Activated T-helper 17 cell treated with anti-CD3 and anti-CD28 coated beads, Interleukin-2, amount 50 U/mL, for 72 hours (primary cell): ENCODE results near the gene RSAD1. TPM values are rescaled to one million over a fixed set of nuclear protein-coding genes. Genes with fewer than 3 reads are reported as not detected.
A peak's percentile ranks its signal among the peaks of the same experiment; 100 is the strongest.

ENCODE experiments used
- ATAC-seq: fragments of 150-1000 bp; cut with Tn5 transposase; replicated peaks from 2 replicates; pipeline ENCODE4 v1.10.0; 2021; ENCODE audit warnings: mild to moderate bottlenecking, moderate library complexity
- H3K27ac Mint-ChIP-seq: one replicate; pipeline ENCODE4 v1.8.0; 2022; ENCODE audit warnings: mixed read lengths
- H3K27me3 Mint-ChIP-seq: one replicate; pipeline ENCODE4 v1.8.0; 2022; ENCODE audit warnings: mixed read lengths
- H3K36me3 Mint-ChIP-seq: one replicate; pipeline ENCODE4 v1.8.0; 2022; ENCODE audit warnings: low read depth, mild to moderate bottlenecking, mixed read lengths
- H3K4me1 Mint-ChIP-seq: one replicate; pipeline ENCODE4 v1.8.0; 2022; ENCODE audit warnings: mixed read lengths
- H3K4me3 Mint-ChIP-seq: one replicate; pipeline ENCODE4 v1.8.0; 2022; ENCODE audit warnings: mild to moderate bottlenecking, mixed read lengths
- H3K9me3 Mint-ChIP-seq: one replicate; pipeline ENCODE4 v1.8.0; 2022; ENCODE audit warnings: mixed read lengths
- total RNA-seq, 2 donors: library from RNA; stranded (reverse); gene quantifications; one replicate each; pipeline ENCODE4 v1.2.3, GENCODE V29; 2022

RSAD1 gene
- 10 to 100 TPM; 21.3 to 29.5 TPM for total RNA-seq

DNA sequence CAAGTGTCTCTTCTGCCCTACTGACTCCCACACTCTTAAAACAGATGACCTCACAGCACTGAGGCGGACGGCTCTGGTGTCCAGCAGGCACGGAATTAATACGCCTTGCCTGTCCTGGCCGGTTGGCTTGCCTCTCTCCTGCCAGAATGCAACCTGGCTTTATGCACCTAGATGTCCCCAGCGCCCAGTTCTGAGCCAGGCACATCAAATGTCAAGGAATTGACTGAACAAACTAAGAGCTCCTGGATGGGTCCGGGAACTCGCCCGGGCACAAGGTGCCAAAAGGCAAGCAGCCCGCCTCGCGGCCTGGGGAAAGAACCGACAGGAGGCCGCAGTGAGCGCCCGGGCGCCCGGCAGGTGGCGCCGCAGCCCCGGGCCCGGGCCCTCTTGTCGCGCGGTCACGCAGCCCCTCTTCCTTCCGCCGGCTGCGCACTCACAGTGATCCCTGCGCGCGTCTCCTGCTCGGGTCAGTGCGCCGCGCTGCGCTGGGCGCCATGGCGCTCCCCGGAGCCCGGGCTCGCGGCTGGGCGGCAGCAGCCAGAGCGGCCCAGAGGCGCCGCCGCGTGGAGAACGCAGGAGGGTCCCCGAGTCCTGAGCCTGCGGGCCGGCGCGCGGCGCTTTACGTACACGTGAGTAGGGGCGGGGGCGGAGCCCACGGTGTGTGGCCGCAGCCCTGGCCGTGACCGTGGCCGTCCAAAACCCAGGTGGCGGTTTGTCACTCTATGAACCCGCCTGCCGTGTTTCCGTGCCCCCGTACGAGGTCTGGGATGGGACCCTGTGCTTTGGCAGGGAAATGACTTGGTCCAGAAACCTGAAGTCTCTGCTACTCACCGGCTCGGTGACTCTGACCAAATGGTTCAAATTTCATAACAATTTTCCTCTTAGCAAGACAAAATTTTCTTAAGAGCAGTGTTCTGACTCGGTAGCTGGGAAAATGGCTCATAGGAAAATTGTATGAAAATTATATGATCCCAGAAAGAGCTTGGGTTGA, at the start of gene RSAD1:
Gene RSAD1 (plus strand): TSS at position 470 of the 991 bp plus-strand sequence. CDS start 25 bp downstream, at position 495.
- peak; percentile 91 for ATAC-seq
- Mint-ChIP-seq H3K9me3 (no peaks in the 10 kb centered on the region), H3K4me3 (peak within 1 kb of the TSS; percentile 87), H3K27ac (peak within 1 kb of the TSS; percentile 94), H3K27me3 (no peaks in the 10 kb centered on the region), H3K36me3 (peaks cover 24% of the 10 kb centered on the region), H3K4me1 (peaks cover 19% of the 10 kb centered on the region)

GRCh38 chr17:50429793-50430192, 48.9 kb upstream of the RSAD1 start:
- Mint-ChIP-seq H3K4me1 (peaks cover 8% of the 10 kb centered on the region), H3K27me3 (no peaks in the 10 kb centered on the region), H3K36me3 (no peaks in the 10 kb centered on the region), H3K9me3 (no peaks in the 10 kb centered on the region), H3K27ac (no peak overlapping the region), H3K4me3 (no peak overlapping the region)
- ATAC-seq: no peak

- Mint-ChIP-seq H3K4me3 (no peak overlapping the region), H3K27ac (no peak overlapping the region), H3K9me3 (no peaks in the 10 kb centered on the region), H3K27me3 (no peaks in the 10 kb centered on the region), H3K4me1 (peaks cover 8% of the 10 kb centered on the region), H3K36me3 (no peaks in the 10 kb centered on the region)
- ATAC-seq: no peak
Measured at GRCh38 chr17:50430821-50431618, 47.6 kb upstream of the RSAD1 start.

- peaks cover under 1% of the 10 kb centered on the region for H3K4me1 Mint-ChIP-seq
- H3K36me3 Mint-ChIP-seq: no peaks in the 10 kb centered on the region
Measured at GRCh38 chr17:50432125-50432762, 46.4 kb upstream of the RSAD1 start.

DNA sequence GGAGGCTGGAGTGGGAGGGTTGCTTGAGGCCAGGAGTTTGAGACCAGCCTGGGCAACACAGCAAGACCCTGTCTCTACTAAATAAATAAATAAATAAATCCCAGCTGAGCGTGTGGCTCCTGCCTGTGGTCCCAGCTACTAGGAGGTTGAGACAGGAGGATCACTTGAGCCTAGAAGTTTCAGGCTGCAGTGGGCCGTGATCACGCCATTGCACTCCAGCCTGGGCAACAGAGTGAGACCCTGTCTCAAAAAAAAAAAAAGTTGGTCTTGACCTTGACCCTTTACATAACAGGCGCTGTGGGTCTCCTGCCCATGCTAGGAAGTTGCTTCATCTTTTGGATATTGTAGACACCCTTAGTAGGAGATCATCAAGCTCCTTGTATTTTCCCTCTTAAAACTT, 41.3 kb upstream of the RSAD1 start:
- ATAC-seq: no peak
- Mint-ChIP-seq H3K4me3 (no peak overlapping the region), H3K27ac (no peak overlapping the region), H3K9me3 (no peaks in the 10 kb centered on the region), H3K27me3 (no peaks in the 10 kb centered on the region), H3K36me3 (no peaks in the 10 kb centered on the region), H3K4me1 (no peaks in the 10 kb centered on the region)

More at GRCh38 chr17:50432125-50432762, 46.4 kb upstream of the RSAD1 start:
- Mint-ChIP-seq H3K27me3 (no peaks in the 10 kb centered on the region), H3K27ac (no peak overlapping the region), H3K4me3 (no peak overlapping the region), H3K9me3 (no peaks in the 10 kb centered on the region)
- no peak for ATAC-seq

- no peaks in the 10 kb centered on the region for H3K27me3 Mint-ChIP-seq
- no peaks in the 10 kb centered on the region for H3K4me1 Mint-ChIP-seq
- H3K9me3 Mint-ChIP-seq: no peaks in the 10 kb centered on the region
- ATAC-seq: no peak
- H3K4me3 Mint-ChIP-seq: no peak overlapping the region
- H3K36me3 Mint-ChIP-seq: no peaks in the 10 kb centered on the region
- no peak overlapping the region for H3K27ac Mint-ChIP-seq
Measured at GRCh38 chr17:50439008-50439407, 39.7 kb upstream of the RSAD1 start.

DNA sequence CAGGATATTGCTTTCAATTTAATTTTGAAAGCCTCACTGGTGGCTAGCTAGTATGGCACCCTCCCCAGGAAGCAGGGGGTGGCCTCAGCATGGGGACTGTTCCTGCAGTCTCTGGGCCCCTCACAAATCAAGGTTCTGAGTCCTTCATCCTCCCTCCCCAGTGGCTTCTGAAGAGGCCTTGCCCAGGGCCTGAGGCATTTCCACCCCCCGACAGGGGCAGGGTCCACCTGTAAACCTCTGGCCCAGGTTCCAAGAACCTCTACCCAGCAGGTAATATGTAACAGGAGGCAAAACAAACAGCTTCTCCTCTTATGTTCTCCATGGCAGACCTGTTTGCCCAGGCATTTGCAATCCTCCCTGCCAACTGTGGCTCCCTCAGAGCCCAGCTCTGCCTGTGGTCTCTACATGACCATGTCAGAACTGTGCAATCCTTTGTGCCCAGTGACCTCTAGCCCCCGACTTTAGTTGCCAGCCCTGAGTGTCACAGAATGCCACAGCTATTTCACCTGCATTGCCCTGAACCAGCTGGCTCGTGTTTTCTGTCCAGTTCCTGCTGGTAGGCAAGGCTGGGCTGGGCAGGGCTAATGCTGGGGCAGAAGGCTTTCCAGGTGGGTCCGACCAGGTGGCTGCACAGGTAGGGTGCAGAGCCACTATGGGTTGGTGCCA, 38.4 kb upstream of the RSAD1 start:
- H3K4me3 Mint-ChIP-seq: no peak overlapping the region
- no peak for ATAC-seq
- no peak overlapping the region for H3K27ac Mint-ChIP-seq
- no peaks in the 10 kb centered on the region for H3K36me3 Mint-ChIP-seq
- H3K4me1 Mint-ChIP-seq: no peaks in the 10 kb centered on the region
- no peaks in the 10 kb centered on the region for H3K27me3 Mint-ChIP-seq
- H3K9me3 Mint-ChIP-seq: no peaks in the 10 kb centered on the region

- Mint-ChIP-seq H3K36me3 (no peaks in the 10 kb centered on the region), H3K4me1 (no peaks in the 10 kb centered on the region), H3K9me3 (no peaks in the 10 kb centered on the region), H3K27me3 (no peaks in the 10 kb centered on the region), H3K4me3 (no peak overlapping the region), H3K27ac (no peak overlapping the region)
- ATAC-seq: no peak
Measured at GRCh38 chr17:50440838-50441829, 37.5 kb upstream of the RSAD1 start.

DNA sequence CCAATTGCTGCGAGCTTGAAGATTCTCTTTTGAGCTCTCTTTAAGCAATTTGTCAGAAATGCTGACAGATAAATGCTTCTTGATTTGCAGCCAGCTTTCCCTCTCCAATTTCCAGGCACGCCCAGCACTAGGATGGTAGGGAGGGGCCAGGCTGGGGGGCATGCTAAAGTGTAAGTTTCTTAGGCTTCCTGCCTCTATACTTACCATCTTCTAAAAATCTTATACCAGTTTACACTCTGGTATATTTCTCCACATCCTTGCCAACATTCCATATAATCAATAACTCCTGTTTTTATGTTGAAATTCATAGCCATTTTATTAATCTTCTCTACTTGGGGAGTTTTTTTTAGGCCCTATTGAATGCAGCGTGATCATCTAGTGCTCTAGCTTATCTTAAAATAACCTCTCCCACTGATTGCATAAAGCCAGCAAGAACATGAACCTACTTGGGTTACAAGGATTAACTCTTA, 35.1 kb upstream of the RSAD1 start:
- no peak overlapping the region for H3K27ac Mint-ChIP-seq
- H3K27me3 Mint-ChIP-seq: no peaks in the 10 kb centered on the region

DNA sequence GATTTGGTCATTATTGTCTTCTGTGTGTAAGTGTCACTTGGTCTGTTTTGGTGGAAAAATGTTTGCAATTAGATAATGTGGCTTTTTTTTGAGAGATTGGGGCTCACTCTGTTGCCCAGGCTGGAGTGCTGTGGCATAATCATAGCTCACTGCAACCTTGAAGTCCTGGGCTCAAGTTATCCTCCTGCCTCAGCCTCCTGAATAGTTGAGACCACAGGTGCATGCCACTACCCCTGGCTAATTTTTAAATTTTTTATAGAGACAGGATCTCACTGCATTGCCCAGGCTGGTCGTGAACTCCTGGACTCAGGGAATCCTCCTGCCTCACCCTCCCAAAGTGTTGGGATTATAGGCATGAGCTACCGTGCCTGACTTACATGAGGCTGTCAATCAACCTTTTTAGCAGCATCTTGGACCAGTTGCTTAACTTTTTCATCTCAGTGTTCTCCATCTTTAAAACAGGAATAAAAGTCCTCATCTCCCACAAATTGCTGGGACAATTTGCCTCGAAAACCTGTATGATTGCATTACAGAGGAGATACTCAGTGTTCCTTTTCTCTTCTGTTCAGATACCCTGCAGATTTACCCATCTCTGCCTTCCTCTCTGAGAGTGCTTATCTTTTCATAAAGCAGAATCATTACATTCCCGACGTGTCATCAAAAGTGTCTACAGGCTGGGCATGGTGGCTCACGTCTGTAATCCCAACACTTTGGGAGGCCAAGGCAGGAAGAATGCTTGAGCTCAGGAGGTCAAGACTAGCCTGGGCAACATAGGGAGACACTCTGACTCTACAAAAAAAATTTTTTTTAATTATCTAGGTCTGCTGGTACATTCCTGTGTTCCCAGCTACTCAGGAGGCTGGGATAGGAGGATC, 33.6 kb upstream of the RSAD1 start:
- no peaks in the 10 kb centered on the region for H3K4me1 Mint-ChIP-seq
- H3K27me3 Mint-ChIP-seq: no peaks in the 10 kb centered on the region
- no peak overlapping the region for H3K27ac Mint-ChIP-seq
- no peak overlapping the region for H3K4me3 Mint-ChIP-seq
- no peaks in the 10 kb centered on the region for H3K9me3 Mint-ChIP-seq
- no peak for ATAC-seq
- H3K36me3 Mint-ChIP-seq: no peaks in the 10 kb centered on the region

More for the DNA sequence above, 35.1 kb upstream of the RSAD1 start:
- Mint-ChIP-seq H3K4me3 (no peak overlapping the region), H3K9me3 (no peaks in the 10 kb centered on the region), H3K36me3 (no peaks in the 10 kb centered on the region), H3K4me1 (no peaks in the 10 kb centered on the region)
- ATAC-seq: no peak

DNA sequence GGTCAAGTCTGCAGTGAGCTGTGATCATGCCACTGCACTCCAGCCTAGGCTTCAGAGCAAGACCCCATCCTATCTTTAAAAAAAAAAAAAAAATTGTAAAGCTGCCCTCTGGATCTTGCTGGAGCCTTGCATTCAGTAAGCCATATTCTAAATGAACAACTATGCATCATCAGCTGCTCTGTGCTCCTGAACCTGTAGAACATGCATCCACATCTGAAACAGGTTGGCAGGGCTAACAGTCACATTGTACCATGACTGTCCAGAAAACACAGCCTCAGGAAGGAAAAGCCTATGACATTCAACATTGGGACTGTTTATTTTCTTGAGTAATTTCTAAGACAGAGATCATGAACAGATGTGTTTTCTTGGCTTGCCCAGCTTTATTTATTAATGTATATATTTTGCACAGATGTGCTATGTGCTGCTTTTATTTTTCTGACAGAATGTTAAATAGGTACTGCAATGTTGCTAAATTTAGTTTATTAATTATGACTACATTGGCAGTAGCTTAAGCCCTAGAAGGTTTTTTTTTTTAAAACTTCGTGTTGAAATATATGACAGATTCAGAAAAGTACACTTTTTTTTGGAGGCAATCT, 32.8 kb upstream of the RSAD1 start:
- no peaks in the 10 kb centered on the region for H3K27me3 Mint-ChIP-seq
- no peaks in the 10 kb centered on the region for H3K36me3 Mint-ChIP-seq
- no peak overlapping the region for H3K4me3 Mint-ChIP-seq

More for the DNA sequence above, 32.8 kb upstream of the RSAD1 start:
- no peak overlapping the region for H3K27ac Mint-ChIP-seq
- no peaks in the 10 kb centered on the region for H3K4me1 Mint-ChIP-seq
- ATAC-seq: no peak
- no peaks in the 10 kb centered on the region for H3K9me3 Mint-ChIP-seq
